Esophagus muscularis mucosa (tissue), 4 donors: ENCODE measurements around the gene FAM161A. TPM values are rescaled to one million over a fixed set of nuclear protein-coding genes. Genes with fewer than 3 reads are reported as not detected.
"Not testable (repeated sequence)": the region's sequence is repeated elsewhere in the genome, so short reads cannot be mapped to it uniquely, and the experiment has no call there.

Source experiments
- DNase-seq: peaks from one replicate; pipeline ENCODE4 v3.0.0-alpha.2; 2017; ENCODE audit errors: extremely low spot score
- H3K27ac ChIP-seq, 4 donors: fragments of 200-600 bp; sonication (generic); replicated peaks in 1 of 4; 1 replicate in 3 of 4; 2 replicates in 1 of 4; pipeline ENCODE4 v1.5.1; 2016 to 2019; ENCODE audit warnings: mild to moderate bottlenecking in 1 of 4
- H3K27me3 ChIP-seq, 4 donors: fragments of 200-600 bp; sonication (generic); one replicate each; pipeline versions ENCODE4 v1.5.1 to v1.6.0; 2016 to 2019
- H3K36me3 ChIP-seq, 4 donors: fragments of 200-600 bp; sonication (generic); one replicate each; pipeline ENCODE4 v1.5.1; 2016 to 2019
- H3K4me1 ChIP-seq, 4 donors: fragments of 200-600 bp; sonication (generic); one replicate each; pipeline ENCODE4 v1.5.1; 2016 to 2019
- H3K4me3 ChIP-seq, 4 donors: fragments of 200-600 bp; sonication (generic); 1 replicate in 2 of 4; 2 replicates in 2 of 4; pipeline ENCODE4 v1.5.1; 2016 to 2019; ENCODE audit warnings: mild to moderate bottlenecking in 4 of 4, moderate library complexity in 1 of 4
- H3K9me3 ChIP-seq, 4 donors: fragments of 200-600 bp; sonication (generic); 1 replicate in 3 of 4; 2 replicates in 1 of 4; pipeline ENCODE4 v1.5.1; 2016 to 2019
- CTCF ChIP-seq, 3 experiments: fragments of 200-600 bp in 2 of 3; fragments of 450-650 bp in 1 of 3; sonication (generic) in 2 of 3; IDR thresholded peaks; one replicate each; pipeline ENCODE4 v1.5.1; 2017 to 2019; ENCODE audit warnings: antibody characterized with exemption in 3 of 3, mild to moderate bottlenecking in 2 of 3, moderate library complexity in 1 of 3
- EP300 ChIP-seq: sonication (generic); formaldehyde crosslinking; IDR thresholded peaks from one replicate; pipeline ENCODE4 v1.6.1; 2017; ENCODE audit warnings: antibody characterized with exemption
- POLR2A ChIP-seq: fragments of 450-650 bp; IDR thresholded peaks from one replicate; pipeline ENCODE4 v1.6.1; 2017; ENCODE audit warnings: antibody characterized with exemption, moderate library complexity, mild to moderate bottlenecking, low read depth
- POLR2AphosphoS5 ChIP-seq, 2 donors: sonication (generic); formaldehyde crosslinking; IDR thresholded peaks; one replicate each; pipeline ENCODE4 v1.6.1; 2017; ENCODE audit warnings: antibody characterized with exemption in 2 of 2
- WGBS: methylation state at CpG from one replicate; pipeline ENCODE4 v1.1.5; 2018; 5-methylcytosine and 5-hydroxymethylcytosine counted together
- intact Hi-C: fragments of 100-400 bp; cut with DNase I; formaldehyde crosslinking; loops from one replicate; pipeline ENCODE4 v1.15.1; 2023
- total RNA-seq, 4 donors: library from RNA; depleted of rRNA; stranded (reverse); fragments of >200 nt; gene quantifications; one replicate each; pipeline versions ENCODE4 v1.1.0 to v1.2.1, GENCODE V29; 2016

FAM161A gene
- total RNA-seq, 4 donors from 2014 or later = 0.83 to 1.7 (median 1.3) TPM

GRCh38 chr2:61816480-61817355 is 37.1 kb downstream of the FAM161A start:
- WGBS = 79% methylated on average over 17 of the region's 20 CpGs
- no peaks in the 10 kb centered on the region for H3K36me3 ChIP-seq

GRCh38 chr2:61814539-61815160 is 39.2 kb downstream of the FAM161A start:
- Histone ChIP-seq H3K4me3 (no peak overlapping the region), H3K27me3 (no peaks in the 10 kb centered on the region), H3K36me3 (no peaks in the 10 kb centered on the region), H3K9me3 (no peaks in the 10 kb centered on the region), H3K4me1 (no peaks in the 10 kb centered on the region), H3K27ac (no peak overlapping the region)
- intact Hi-C loops = no loop called here
- TF ChIP-seq POLR2AphosphoS5 (IDR thresholded peaks at IDR 0.05) = no peak
- TF ChIP-seq EP300 = no peak
- no peak for TF ChIP-seq POLR2A
- TF ChIP-seq CTCF (IDR thresholded peaks at IDR 0.05) = no peak
- no peak for DNase-seq
- 72% methylated on average over 6 of the region's 6 CpGs for WGBS

More at GRCh38 chr2:61816480-61817355, 37.1 kb downstream of the FAM161A start:
- no peak overlapping the region for H3K27ac ChIP-seq
- H3K4me1 ChIP-seq = no peaks in the 10 kb centered on the region
- H3K4me3 ChIP-seq = no peak overlapping the region
- DNase-seq = no peak
- no peaks in the 10 kb centered on the region for H3K9me3 ChIP-seq
- no peak for TF ChIP-seq CTCF (IDR thresholded peaks at IDR 0.05)
- TF ChIP-seq POLR2A = no peak
- TF ChIP-seq EP300 = no peak
- no peak for TF ChIP-seq POLR2AphosphoS5 (IDR thresholded peaks at IDR 0.05)
- no peaks in the 10 kb centered on the region for H3K27me3 ChIP-seq
- intact Hi-C loops = no loop called here

GRCh38 chr2:61813314-61813713 is 40.5 kb downstream of the FAM161A start:
- intact Hi-C loops, DNase-seq, H3K36me3 ChIP-seq, H3K9me3 ChIP-seq, H3K4me3 ChIP-seq, H3K27ac ChIP-seq, H3K27me3 ChIP-seq, H3K4me1 ChIP-seq: not testable (repeated sequence)
- WGBS = 83% methylated on average over 3 of the region's 3 CpGs

- DNase-seq = no peak
- no peaks in the 10 kb centered on the region for H3K36me3 ChIP-seq
- no peak overlapping the region for H3K27ac ChIP-seq
- no peaks in the 10 kb centered on the region for H3K27me3 ChIP-seq
- H3K9me3 ChIP-seq = no peaks in the 10 kb centered on the region
- no peaks in the 10 kb centered on the region for H3K4me1 ChIP-seq
- intact Hi-C loops = no loop called here
- H3K4me3 ChIP-seq = no peak overlapping the region
- TF ChIP-seq POLR2A (no peak), POLR2AphosphoS5 (IDR thresholded peaks at IDR 0.05) (no peak), CTCF (IDR thresholded peaks at IDR 0.05) (no peak), EP300 (no peak)
- WGBS = 88% methylated on average over 3 of the region's 3 CpGs
Measured at GRCh38 chr2:61811821-61812220, 42.0 kb downstream of the FAM161A start.

GRCh38 chr2:61810203-61810602 is 43.7 kb downstream of the FAM161A start:
- H3K27me3 ChIP-seq, H3K4me1 ChIP-seq, intact Hi-C loops, H3K9me3 ChIP-seq, DNase-seq, H3K4me3 ChIP-seq, H3K27ac ChIP-seq, H3K36me3 ChIP-seq: not testable (repeated sequence)
- 86% methylated on average over 1 of the region's 1 CpG for WGBS

GRCh38 chr2:61808693-61809092 is 45.2 kb downstream of the FAM161A start:
- DNase-seq, H3K36me3 ChIP-seq, H3K4me3 ChIP-seq, H3K27ac ChIP-seq, H3K4me1 ChIP-seq, intact Hi-C loops, H3K27me3 ChIP-seq, H3K9me3 ChIP-seq: not testable (repeated sequence)
- WGBS = 86% methylated on average over 5 of the region's 5 CpGs
